HG03558 (cell line): ENCODE results near the gene CLCN2.
A peak's percentile ranks its signal among the peaks of the same experiment; 100 is the strongest.

Experiments
- ATAC-seq: cut with Tn5 transposase; IDR thresholded peaks from one replicate; pipeline ENCODE4 v1.9.1; 2021; ENCODE audit warnings: moderate number of reproducible peaks; ENCODE audit not compliant: unreplicated experiment; ENCODE audit errors: extremely low read depth

The CLCN2 gene

GRCh38 chr3:184333190-184333589, 28.2 kb downstream of the CLCN2 start:
- no peak for ATAC-seq

GRCh38 chr3:184332370-184333090, 28.9 kb downstream of the CLCN2 start:
- ATAC-seq = no peak

- ATAC-seq = no peak
These were observed 32.9 kb downstream of the CLCN2 start for GRCh38 chr3:184328516-184328915.

- no peak for ATAC-seq
These were observed 34.2 kb downstream of the CLCN2 start for GRCh38 chr3:184327171-184327570.

- no peak for ATAC-seq
These were observed 35.6 kb downstream of the CLCN2 start for GRCh38 chr3:184325715-184326369.

GRCh38 chr3:184325269-184325668, 36.1 kb downstream of the CLCN2 start:
- no peak for ATAC-seq

- no peak for ATAC-seq
These were observed 37.7 kb downstream of the CLCN2 start for GRCh38 chr3:184323696-184324095.

- ATAC-seq = no peak
These were observed 38.5 kb downstream of the CLCN2 start for GRCh38 chr3:184322731-184323487.

GRCh38 chr3:184321666-184322065, 39.7 kb downstream of the CLCN2 start:
- ATAC-seq = no peak

- no peak for ATAC-seq
These were observed 41.3 kb downstream of the CLCN2 start for GRCh38 chr3:184320104-184320445.

- ATAC-seq = no peak
These were observed 44.2 kb downstream of the CLCN2 start for GRCh38 chr3:184317201-184317600.

GRCh38 chr3:184316792-184317191, 44.6 kb downstream of the CLCN2 start:
- no peak for ATAC-seq

GRCh38 chr3:184315871-184316661, 45.3 kb downstream of the CLCN2 start:
- ATAC-seq = no peak

- ATAC-seq = no peak
These were observed 45.9 kb downstream of the CLCN2 start for GRCh38 chr3:184315543-184315867.

GRCh38 chr3:184314700-184315542, 46.5 kb downstream of the CLCN2 start:
- peak; percentile 19 for ATAC-seq

GRCh38 chr3:184314363-184314699, 47.1 kb downstream of the CLCN2 start, which contains the start of gene EIF4G1:
EIF4G1 (plus strand) TSS chr3:184314606; CDS start chr3:184315797, 1,191 bp downstream.
- ATAC-seq = peak; percentile 77

GRCh38 chr3:184311633-184312032, 49.8 kb downstream of the CLCN2 start:
- ATAC-seq = no peak

- ATAC-seq = no peak
These were observed 52.7 kb downstream of the CLCN2 start for GRCh38 chr3:184308744-184309143.

GRCh38 chr3:184307915-184308314, 53.5 kb downstream of the CLCN2 start:
- ATAC-seq = no peak
